Measurements from ENCODE around the gene ITGB1. TPM values are rescaled to one million over a fixed set of nuclear protein-coding genes. Genes with fewer than 3 reads are reported as not detected.
A peak's percentile ranks its signal among the peaks of the same experiment; 100 is the strongest.

The ITGB1 gene
- total RNA-seq, 4 donors from 2014 or later = 70.5 to 323 (median 161) TPM

GRCh38 chr10:32932225-32932729 lies 25.8 kb downstream of the ITGB1 start:
- TF ChIP-seq CTCF (IDR thresholded peaks at IDR 0.05) = no peak
- TF ChIP-seq POLR2A (IDR thresholded peaks at IDR 0.05) = no peak
- peaks cover 0 to 73% (median 10%) of the 10 kb centered on the region in 3 donors for H3K36me3 ChIP-seq
- DNase-seq = no peak
- H3K27ac ChIP-seq = peak overlapping the region in 1 of 4 donors; percentile 7
- intact Hi-C loops (cut with DNase I) = no loop called here
- H3K9me3 ChIP-seq = no peaks in the 10 kb centered on the region
- no peak overlapping the region for H3K4me3 ChIP-seq
- H3K27me3 ChIP-seq = no peaks in the 10 kb centered on the region
- H3K4me1 ChIP-seq = peaks cover 0 to 32% (median 0%) of the 10 kb centered on the region in 3 donors

GRCh38 chr10:32931593-32931992 lies 26.4 kb downstream of the ITGB1 start:
- H3K27ac ChIP-seq = no peak overlapping the region
- intact Hi-C loops (cut with DNase I) = no loop called here
- no peak overlapping the region for H3K4me3 ChIP-seq
- WGBS, 2 donors = 59 to 79% methylated on average over 1 of the region's 1 CpG
- peaks cover 0 to 25% (median 0%) of the 10 kb centered on the region in 3 donors for H3K4me1 ChIP-seq
- no peaks in the 10 kb centered on the region for H3K9me3 ChIP-seq
- no peak for DNase-seq
- TF ChIP-seq CTCF (IDR thresholded peaks at IDR 0.05) (no peak), POLR2A (IDR thresholded peaks at IDR 0.05) (no peak)
- H3K27me3 ChIP-seq = no peaks in the 10 kb centered on the region
- peaks cover 0 to 80% (median 15%) of the 10 kb centered on the region in 3 donors for H3K36me3 ChIP-seq

- H3K27me3 ChIP-seq = no peaks in the 10 kb centered on the region
- intact Hi-C loops (cut with DNase I) = no loop called here
- peaks cover 0 to 17% (median 0%) of the 10 kb centered on the region in 3 donors for H3K4me1 ChIP-seq
- H3K9me3 ChIP-seq = no peaks in the 10 kb centered on the region
- no peak for DNase-seq
- peaks cover 0 to 83% (median 19%) of the 10 kb centered on the region in 3 donors for H3K36me3 ChIP-seq
- TF ChIP-seq POLR2A (IDR thresholded peaks at IDR 0.05) = no peak
- no peak for TF ChIP-seq CTCF (IDR thresholded peaks at IDR 0.05)
- H3K4me3 ChIP-seq = no peak overlapping the region
- H3K27ac ChIP-seq = no peak overlapping the region
Measured at GRCh38 chr10:32930036-32930435, 28.0 kb downstream of the ITGB1 start.

GRCh38 chr10:32929634-32930033 lies 28.4 kb downstream of the ITGB1 start:
- H3K4me1 ChIP-seq = peaks cover 0 to 17% (median 0%) of the 10 kb centered on the region in 3 donors
- TF ChIP-seq POLR2A (IDR thresholded peaks at IDR 0.05) (no peak), CTCF (IDR thresholded peaks at IDR 0.05) (no peak)
- no peaks in the 10 kb centered on the region for H3K9me3 ChIP-seq
- H3K27me3 ChIP-seq = no peaks in the 10 kb centered on the region
- no peak overlapping the region for H3K27ac ChIP-seq
- DNase-seq = no peak
- peaks cover 0 to 83% (median 21%) of the 10 kb centered on the region in 3 donors for H3K36me3 ChIP-seq
- intact Hi-C loops (cut with DNase I) = no loop called here
- H3K4me3 ChIP-seq = no peak overlapping the region
- 37 to 43% methylated on average over 6 of the region's 6 CpGs for WGBS, 2 donors

GRCh38 chr10:32927750-32928149 lies 30.3 kb downstream of the ITGB1 start:
- DNase-seq = no peak
- Histone ChIP-seq H3K36me3 (peaks cover 0 to 85% (median 23%) of the 10 kb centered on the region in 3 donors), H3K9me3 (no peaks in the 10 kb centered on the region), H3K4me1 (peaks cover 0 to 17% (median 0%) of the 10 kb centered on the region in 3 donors), H3K27ac (no peak overlapping the region), H3K4me3 (no peak overlapping the region), H3K27me3 (no peaks in the 10 kb centered on the region)
- intact Hi-C loops (cut with DNase I) = no loop called here
- WGBS, 2 donors = 94 to 95% methylated on average over 3 of the region's 3 CpGs
- TF ChIP-seq CTCF (IDR thresholded peaks at IDR 0.05) (no peak), POLR2A (IDR thresholded peaks at IDR 0.05) (no peak)
